Measurements from ENCODE around the gene PIP4K2A. TPM values are rescaled to one million over a fixed set of nuclear protein-coding genes. Genes with fewer than 3 reads are reported as not detected.

The PIP4K2A gene
- total and polyA plus RNA-seq, 12 donors: 12.3 to 70.6 (median 28.5) TPM

- Histone ChIP-seq H3K4me3 (no peak overlapping the region), H3K36me3 (replicated peaks in 1 of 2) (peaks cover 0 to 6% of the 10 kb centered on the region in 2 donors), H3K27me3 (no peaks in the 10 kb centered on the region), H3K27ac (no peak overlapping the region), H3K9me3 (replicated peaks in 1 of 3) (no peaks in the 10 kb centered on the region), H3K4me1 (replicated peaks in 1 of 2) (no peaks in the 10 kb centered on the region)
- TF ChIP-seq CTCF (IDR thresholded peaks at IDR 0.05): peak in 5 of 6 experiments; percentile 27 to 53 (median 44)
- no peak for TF ChIP-seq POLR2A (IDR thresholded peaks at IDR 0.05)
- WGBS, 4 donors: 52 to 61% (median 56%) methylated on average over 6 of the region's 6 CpGs
- DNase-seq: peak in 5 of 7 donors; percentile 27 to 68 (median 52)
- intact Hi-C loops (cut with DNase I): no loop called here
Measured at GRCh38 chr10:22550732-22551131, 163.6 kb downstream of the PIP4K2A start.

- intact Hi-C loops (cut with DNase I): no loop called here
Measured at GRCh38 chr10:22548344-22548743, 166.0 kb downstream of the PIP4K2A start.

GRCh38 chr10:22545643-22546042, 168.7 kb downstream of the PIP4K2A start:
- Histone ChIP-seq H3K27me3 (no peaks in the 10 kb centered on the region), H3K9me3 (replicated peaks in 1 of 3) (no peaks in the 10 kb centered on the region), H3K4me3 (no peak overlapping the region), H3K27ac (no peak overlapping the region), H3K36me3 (replicated peaks in 1 of 2) (peaks cover 0 to 36% of the 10 kb centered on the region in 2 donors), H3K4me1 (replicated peaks in 1 of 2) (no peaks in the 10 kb centered on the region)
- no peak for DNase-seq
- intact Hi-C loops (cut with DNase I): no loop called here
- WGBS, 4 donors: 95 to 100% (median 100%) methylated on average over 1 of the region's 1 CpG
- no peak for TF ChIP-seq POLR2A (IDR thresholded peaks at IDR 0.05)
- no peak for TF ChIP-seq CTCF (IDR thresholded peaks at IDR 0.05)

More at GRCh38 chr10:22548344-22548743, 166.0 kb downstream of the PIP4K2A start:
- Histone ChIP-seq H3K4me3 (no peak overlapping the region), H3K27me3 (no peaks in the 10 kb centered on the region), H3K9me3 (replicated peaks in 1 of 3) (no peaks in the 10 kb centered on the region), H3K36me3 (replicated peaks in 1 of 2) (peaks cover 0 to 11% of the 10 kb centered on the region in 2 donors), H3K27ac (no peak overlapping the region), H3K4me1 (replicated peaks in 1 of 2) (no peaks in the 10 kb centered on the region)
- TF ChIP-seq CTCF (IDR thresholded peaks at IDR 0.05) (no peak), POLR2A (IDR thresholded peaks at IDR 0.05) (no peak)
- 83 to 94% (median 91%) methylated on average over 1 of the region's 1 CpG for WGBS, 4 donors
- no peak for DNase-seq

GRCh38 chr10:22544325-22545068, 169.9 kb downstream of the PIP4K2A start:
- TF ChIP-seq CTCF (IDR thresholded peaks at IDR 0.05): no peak
- TF ChIP-seq POLR2A (IDR thresholded peaks at IDR 0.05): no peak
- intact Hi-C loops (cut with DNase I): no loop called here
- Histone ChIP-seq H3K4me1 (replicated peaks in 1 of 2) (no peaks in the 10 kb centered on the region), H3K36me3 (replicated peaks in 1 of 2) (peaks cover 0 to 40% of the 10 kb centered on the region in 2 donors), H3K27me3 (no peaks in the 10 kb centered on the region), H3K9me3 (replicated peaks in 1 of 3) (no peaks in the 10 kb centered on the region), H3K27ac (no peak overlapping the region), H3K4me3 (no peak overlapping the region)
- DNase-seq: no peak
- WGBS, 4 donors: 88 to 93% (median 93%) methylated on average over 12 of the region's 12 CpGs
